Activated CD4-positive, CD25-positive, alpha-beta regulatory T cell (primary cell): ENCODE results near the gene ULK2.

ENCODE experiments used
- DNase-seq, 4 experiments: peaks; one replicate each; lab custom pipeline; 2025; lab: John Stamatoyannopoulos, UW

The ULK2 gene

GRCh38 chr17:19726631-19727376, 140.9 kb downstream of the ULK2 start:
- no peak for DNase-seq

- DNase-seq = no peak
Observed at GRCh38 chr17:19725486-19725885, 142.2 kb downstream of the ULK2 start.

GRCh38 chr17:19724501-19725420, 143.0 kb downstream of the ULK2 start:
- DNase-seq = peak; percentile 12 to 31 (median 22)

- DNase-seq = no peak
Observed at GRCh38 chr17:19723964-19724363, 143.8 kb downstream of the ULK2 start.
